Measurements from ENCODE around the gene NHS.
"Not testable (repeated sequence)": the region's sequence is repeated elsewhere in the genome, so short reads cannot be mapped to it uniquely, and the experiment has no call there.

GRCh38 chrX:17568804-17569203 is 193.8 kb downstream of the NHS start:
- not testable (repeated sequence) for TF ChIP-seq CTCF (IDR thresholded peaks at IDR 0.05; ENCODE audit: low read depth, low read length, poor library complexity, severe bottlenecking); EZH2phosphoT487 (IDR thresholded peaks at IDR 0.05; ENCODE audit: borderline replicate concordance, low read length)

Data from DOHH2 (cell line).